Measurements from ENCODE around the gene TFCP2L1.

The TFCP2L1 gene

GRCh38 chr2:121178730-121179129 is 106.3 kb downstream of the TFCP2L1 start:
- no peak for DNase-seq (ENCODE audit: low read depth in 1 of 2, low spot score in 1 of 2)

DNA sequence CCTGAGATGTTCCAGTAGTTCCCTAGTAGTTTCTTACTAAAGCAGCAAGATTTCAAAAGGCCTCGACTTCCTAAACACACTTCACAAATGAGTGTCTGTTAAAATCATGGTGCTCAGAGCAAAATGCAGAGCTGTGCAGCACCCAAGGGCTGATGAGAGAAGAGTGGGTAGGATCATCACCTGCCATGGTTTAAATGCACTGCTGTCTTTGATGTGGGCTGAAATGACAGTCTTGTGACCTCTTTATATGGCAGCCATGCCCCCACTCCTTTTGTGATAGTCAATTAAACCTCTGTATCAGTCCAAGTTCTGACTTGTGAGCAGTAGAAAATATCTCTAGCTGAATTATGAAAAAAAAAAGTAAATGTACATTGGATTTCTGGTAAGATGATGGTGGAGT is 107.1 kb downstream of the TFCP2L1 start:
- DNase-seq (ENCODE audit: low read depth in 1 of 2, low spot score in 1 of 2) = no peak

DNA sequence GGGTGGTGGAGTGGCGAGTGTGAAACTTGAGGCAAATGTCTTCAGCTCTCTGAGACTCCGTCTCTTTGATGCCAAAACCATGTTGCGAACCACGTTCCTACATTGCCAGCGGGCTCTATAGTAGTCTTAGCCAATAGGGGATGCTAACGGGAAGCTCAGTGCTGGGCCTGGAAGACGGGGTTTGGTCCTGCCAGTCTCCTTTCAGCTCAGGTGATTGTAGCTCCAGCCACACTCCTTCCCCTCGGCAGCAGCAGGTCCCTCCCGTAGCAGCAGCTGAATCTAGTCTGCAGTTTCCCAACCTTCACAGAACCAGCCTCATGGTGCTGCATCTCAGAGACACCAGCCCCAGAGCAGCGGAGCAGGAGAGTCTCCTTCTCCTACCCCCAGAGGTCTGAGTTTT is 109.7 kb downstream of the TFCP2L1 start:
- DNase-seq (ENCODE audit: low read depth in 1 of 2, low spot score in 1 of 2) = no peak

- no peak for DNase-seq (ENCODE audit: low read depth in 1 of 2, low spot score in 1 of 2)
Measured at GRCh38 chr2:121173806-121174205, 111.2 kb downstream of the TFCP2L1 start.

GRCh38 chr2:121173112-121173511 is 111.9 kb downstream of the TFCP2L1 start:
- no peak for DNase-seq (ENCODE audit: low read depth in 1 of 2, low spot score in 1 of 2)

- DNase-seq (ENCODE audit: low read depth in 1 of 2, low spot score in 1 of 2) = no peak
Measured at GRCh38 chr2:121172456-121172855, 112.5 kb downstream of the TFCP2L1 start.

DNA sequence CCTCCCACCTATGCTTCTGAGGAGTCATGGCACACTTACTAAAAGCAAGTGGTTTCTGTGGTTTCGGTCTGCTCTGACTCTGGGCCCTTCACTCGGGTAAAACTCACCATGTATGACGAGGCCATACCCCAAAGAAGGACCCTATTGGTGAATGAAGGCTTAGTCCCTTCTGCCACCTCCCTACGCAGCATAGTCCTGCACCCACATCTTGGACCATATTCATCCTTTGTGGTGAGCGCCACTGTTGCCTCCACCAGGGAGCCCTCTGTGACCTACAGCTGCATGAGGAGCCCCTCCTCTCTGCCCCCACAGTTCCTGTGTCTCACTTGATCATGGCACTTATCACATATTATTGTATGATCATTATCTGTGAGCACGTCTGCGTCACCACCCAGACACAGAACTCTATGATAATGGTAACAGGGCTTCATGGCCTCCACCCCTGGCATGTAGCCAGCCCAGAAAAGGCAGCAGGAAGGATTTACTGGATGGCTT is 113.3 kb downstream of the TFCP2L1 start:
- no peak for DNase-seq (ENCODE audit: low read depth in 1 of 2, low spot score in 1 of 2)

DNA sequence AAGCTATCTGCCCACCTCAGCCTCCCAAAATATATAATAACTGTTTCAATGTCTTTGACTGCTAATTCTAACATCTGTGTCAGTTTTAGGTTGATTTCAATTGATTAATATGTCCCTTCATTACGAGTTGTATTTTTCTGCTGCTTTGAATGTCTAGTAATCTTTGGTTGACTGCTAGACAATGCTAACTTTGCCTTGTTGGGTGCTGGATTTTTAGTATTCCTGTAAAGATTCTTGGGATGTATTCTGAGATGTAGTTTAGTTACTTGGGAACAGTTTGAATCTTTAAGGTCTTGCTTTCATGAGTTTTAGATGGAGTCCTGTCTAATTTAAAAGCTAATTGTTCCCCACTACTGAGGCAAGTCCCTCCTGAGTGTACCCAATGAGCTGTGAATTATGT is 114.4 kb downstream of the TFCP2L1 start:
- DNase-seq (ENCODE audit: low read depth in 1 of 2, low spot score in 1 of 2) = no peak

- DNase-seq (ENCODE audit: low read depth in 1 of 2, low spot score in 1 of 2) = no peak
Measured at GRCh38 chr2:121167411-121167810, 117.6 kb downstream of the TFCP2L1 start.
